Stimulated activated CD4-positive, alpha-beta T cell treated with anti-CD3 and anti-CD28 coated beads, Interleukin-15, amount 100 ng/mL, for 24 hours (primary cell): ENCODE measurements around the gene ERAL1.
"Not testable (repeated sequence)": the region's sequence is repeated elsewhere in the genome, so short reads cannot be mapped to it uniquely, and the experiment has no call there.

Experiments used
- DNase-seq: peaks from one replicate; pipeline ENCODE4 v3.0.0-alpha.2; 2020

Gene ERAL1

GRCh38 chr17:28901866-28902818 is 47.3 kb downstream of the ERAL1 start:
- peak; percentile 75 for DNase-seq

- peak; percentile 95 for DNase-seq
Measured at GRCh38 chr17:28902819-28903545, 48.2 kb downstream of the ERAL1 start, which contains the start of gene DHRS13. DHRS13 (minus strand) TSS chr17:28903079; CDS start chr17:28902944, 135 bp downstream.

- not testable (repeated sequence) for DNase-seq
Measured at GRCh38 chr17:28903546-28903841, 48.7 kb downstream of the ERAL1 start.

- DNase-seq, result no peak
Measured at GRCh38 chr17:28904800-28905199, 50.0 kb downstream of the ERAL1 start.

GRCh38 chr17:28906276-28906675 is 51.5 kb downstream of the ERAL1 start:
- no peak for DNase-seq

GRCh38 chr17:28906706-28907438 is 52.1 kb downstream of the ERAL1 start:
- no peak for DNase-seq

- no peak for DNase-seq
Measured at GRCh38 chr17:28907709-28908475, 53.1 kb downstream of the ERAL1 start.

- no peak for DNase-seq
Measured at GRCh38 chr17:28908640-28909167, 53.9 kb downstream of the ERAL1 start.

- DNase-seq, result no peak
Measured at GRCh38 chr17:28910534-28910933, 55.7 kb downstream of the ERAL1 start.
